ENCODE data around the gene MFF. TPM values are rescaled to one million over a fixed set of nuclear protein-coding genes. Genes with fewer than 3 reads are reported as not detected.

MFF gene
- total RNA-seq, 1 donor from 2014 or later = 84.1 TPM

GRCh38 chr2:227344231-227344630 is 19.2 kb downstream of the MFF start:
- no peak overlapping the region for H3K4me3 Mint-ChIP-seq
- H3K27ac Mint-ChIP-seq (ENCODE audit: unreplicated experiment) = no peak overlapping the region
- TF ChIP-seq CTCF (conservative IDR thresholded peaks at IDR 0.05) = no peak
- no peaks in the 10 kb centered on the region for H3K9me3 Mint-ChIP-seq
- H3K36me3 Mint-ChIP-seq (ENCODE audit: low read depth) = peaks cover 4% of the 10 kb centered on the region
- H3K4me1 Mint-ChIP-seq = no peaks in the 10 kb centered on the region
- no peaks in the 10 kb centered on the region for H3K27me3 Mint-ChIP-seq (ENCODE audit: low read depth)
- DNase-seq (ENCODE audit: low read depth, low spot score) = no peak

- Mint-ChIP-seq H3K36me3 (ENCODE audit: low read depth) (no peaks in the 10 kb centered on the region), H3K9me3 (no peaks in the 10 kb centered on the region), H3K4me1 (no peaks in the 10 kb centered on the region), H3K27ac (ENCODE audit: unreplicated experiment) (no peak overlapping the region), H3K27me3 (ENCODE audit: low read depth) (no peaks in the 10 kb centered on the region), H3K4me3 (no peak overlapping the region)
- DNase-seq (ENCODE audit: low read depth, low spot score) = no peak
- TF ChIP-seq CTCF (conservative IDR thresholded peaks at IDR 0.05) = no peak
Measured at GRCh38 chr2:227347117-227347516, 22.1 kb downstream of the MFF start.

- Mint-ChIP-seq H3K27me3 (ENCODE audit: low read depth) (no peaks in the 10 kb centered on the region), H3K4me3 (no peak overlapping the region), H3K4me1 (no peaks in the 10 kb centered on the region), H3K9me3 (no peaks in the 10 kb centered on the region), H3K27ac (ENCODE audit: unreplicated experiment) (no peak overlapping the region), H3K36me3 (ENCODE audit: low read depth) (peaks cover 3% of the 10 kb centered on the region)
- no peak for TF ChIP-seq CTCF (conservative IDR thresholded peaks at IDR 0.05)
- no peak for DNase-seq (ENCODE audit: low read depth, low spot score)
Measured at GRCh38 chr2:227348324-227348723, 23.3 kb downstream of the MFF start.

- no peak for TF ChIP-seq CTCF (conservative IDR thresholded peaks at IDR 0.05)
Measured at GRCh38 chr2:227349989-227350612, 25.1 kb downstream of the MFF start.

GRCh38 chr2:227351639-227352038 is 26.6 kb downstream of the MFF start:
- DNase-seq (ENCODE audit: low read depth, low spot score) = no peak
- Mint-ChIP-seq H3K36me3 (ENCODE audit: low read depth) (peaks cover 3% of the 10 kb centered on the region), H3K4me1 (no peaks in the 10 kb centered on the region), H3K9me3 (no peaks in the 10 kb centered on the region), H3K4me3 (no peak overlapping the region), H3K27ac (ENCODE audit: unreplicated experiment) (peak overlapping the region; percentile 48), H3K27me3 (ENCODE audit: low read depth) (no peaks in the 10 kb centered on the region)
- no peak for TF ChIP-seq CTCF (conservative IDR thresholded peaks at IDR 0.05)

More at GRCh38 chr2:227349989-227350612, 25.1 kb downstream of the MFF start:
- Mint-ChIP-seq H3K27ac (ENCODE audit: unreplicated experiment) (no peak overlapping the region), H3K27me3 (ENCODE audit: low read depth) (no peaks in the 10 kb centered on the region), H3K9me3 (no peaks in the 10 kb centered on the region), H3K4me3 (no peak overlapping the region), H3K36me3 (ENCODE audit: low read depth) (peaks cover 3% of the 10 kb centered on the region), H3K4me1 (no peaks in the 10 kb centered on the region)
- no peak for DNase-seq (ENCODE audit: low read depth, low spot score)

Data from neural crest cell (in vitro differentiated cells).